ENCODE measurements around the gene ATG10.

GRCh38 chr5:82156874-82157273 is 185.1 kb downstream of the ATG10 start:
- TF ChIP-seq CTCF (IDR thresholded peaks at IDR 0.05): no peak
- TF ChIP-seq POLR2A (IDR thresholded peaks at IDR 0.05): no peak

All from lower leg skin (tissue), 3 donors.